ENCODE data around the gene HIGD1A.

HIGD1A gene

DNA sequence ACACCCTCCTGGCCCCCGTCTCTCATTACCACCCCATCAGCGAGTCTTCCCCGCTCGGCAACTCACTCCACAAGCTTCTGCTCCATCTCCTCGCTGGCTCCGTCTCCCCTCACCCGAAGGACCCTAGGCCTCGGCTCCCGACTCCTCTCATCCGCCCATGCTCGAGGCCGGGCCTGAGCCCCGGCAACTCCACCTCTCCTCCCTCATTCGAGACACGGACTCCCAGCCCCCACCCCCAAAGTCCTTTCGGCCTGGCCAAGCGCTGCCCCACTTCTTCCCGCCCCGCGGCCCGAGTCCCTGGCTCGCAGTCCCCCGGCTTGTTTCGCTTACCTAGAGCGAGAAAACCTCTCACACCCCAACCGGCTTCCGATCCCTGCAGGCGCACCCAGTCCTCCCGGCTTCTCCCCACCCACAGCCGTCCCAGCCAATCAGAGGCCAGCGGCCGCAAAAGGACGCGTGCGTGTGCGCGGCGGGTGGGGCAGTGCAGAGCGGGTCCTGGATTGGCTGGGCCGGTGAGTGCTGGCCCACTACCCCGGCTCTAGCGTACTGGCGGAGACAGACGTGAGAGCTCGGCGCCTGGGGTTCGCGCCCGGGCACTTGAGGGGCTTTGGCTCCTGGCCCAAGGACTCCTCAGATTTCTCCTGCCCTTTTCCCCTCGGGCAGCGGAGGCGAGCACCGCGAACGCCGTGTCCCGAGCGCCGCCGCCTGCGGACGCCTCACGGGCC, at the start of gene HIGD1A:
TSS of gene HIGD1A (minus strand) at position 385 of the 725 bp plus-strand sequence. CDS start 10,237 bp downstream, outside the sequence.
- no peaks in the 10 kb centered on the region for H3K9me3 ChIP-seq (ENCODE audit: control insufficient read depth, insufficient read depth, low read length)
- peaks cover 12% of the 10 kb centered on the region for H3K4me1 ChIP-seq (ENCODE audit: control insufficient read depth, insufficient read depth, low read length)
- H3K27me3 ChIP-seq (ENCODE audit: control insufficient read depth, insufficient read depth, low read length) = peaks cover 24% of the 10 kb centered on the region

DNA sequence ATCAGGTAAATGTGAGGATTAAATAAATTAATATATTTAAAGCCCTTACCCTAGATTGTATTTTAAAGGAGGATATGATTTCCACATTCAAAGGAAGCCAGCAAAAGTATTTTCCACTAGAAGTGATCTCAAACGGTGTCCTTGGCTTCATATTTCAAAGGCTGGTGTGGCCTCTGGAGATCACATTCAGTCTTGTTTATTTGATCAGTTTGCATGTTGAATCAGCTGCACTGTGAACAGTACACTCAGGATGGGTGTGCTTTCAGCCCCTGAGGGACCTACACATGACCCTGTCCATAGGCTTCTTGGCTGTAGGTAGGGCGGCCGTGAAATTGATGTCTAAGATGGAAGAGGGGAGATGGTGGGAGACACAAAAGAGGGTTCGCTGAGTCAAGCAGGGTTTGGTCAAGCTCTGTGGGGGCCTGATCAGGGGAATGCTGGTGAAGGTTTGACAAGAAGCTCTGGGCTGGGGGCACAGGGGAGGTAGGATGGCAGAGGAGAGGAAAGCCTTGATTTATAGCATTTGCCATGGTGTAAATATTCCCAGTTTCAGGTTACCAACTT, 49.5 kb upstream of the HIGD1A start:
- H3K4me3 ChIP-seq (ENCODE audit: low read depth, low read length) = no peak overlapping the region
- H3K4me1 ChIP-seq (ENCODE audit: control insufficient read depth, insufficient read depth, low read length) = no peaks in the 10 kb centered on the region
- no peak overlapping the region for H3K9ac ChIP-seq (ENCODE audit: low read depth, low read length)
- H3K27me3 ChIP-seq (ENCODE audit: control insufficient read depth, insufficient read depth, low read length) = no peaks in the 10 kb centered on the region
- H3K36me3 ChIP-seq (ENCODE audit: control insufficient read depth, insufficient read depth, low read length) = no peaks in the 10 kb centered on the region
- H3K9me3 ChIP-seq (ENCODE audit: control insufficient read depth, insufficient read depth, low read length) = no peaks in the 10 kb centered on the region

More for the DNA sequence above, at the start of gene HIGD1A:
- Histone ChIP-seq H3K9ac (ENCODE audit: low read depth, low read length) (peak within 1 kb of the TSS; percentile 89), H3K4me3 (ENCODE audit: low read depth, low read length) (peak within 1 kb of the TSS; percentile 94), H3K36me3 (ENCODE audit: control insufficient read depth, insufficient read depth, low read length) (no peaks in the 10 kb centered on the region)

DNA sequence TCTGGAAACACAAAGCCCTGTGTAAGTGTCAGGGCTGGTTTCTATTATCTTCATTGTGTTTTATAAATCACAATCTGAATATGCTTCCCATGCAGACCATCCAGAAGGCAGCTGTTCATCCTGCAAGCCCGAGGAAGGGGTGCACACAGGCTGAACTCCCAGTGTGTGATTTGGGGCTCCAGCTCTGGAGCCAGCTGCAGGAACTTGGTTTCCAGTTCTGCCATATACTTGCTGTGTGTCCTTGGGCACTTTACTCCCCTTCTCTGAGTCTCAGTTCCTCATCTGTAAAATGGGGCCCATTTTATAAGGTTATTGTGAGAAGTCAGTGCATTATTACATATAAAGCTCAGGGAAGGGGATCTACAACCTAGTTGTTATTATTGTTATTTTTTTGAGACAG, 48.8 kb upstream of the HIGD1A start:
- Histone ChIP-seq H3K27me3 (ENCODE audit: control insufficient read depth, insufficient read depth, low read length) (no peaks in the 10 kb centered on the region), H3K4me3 (ENCODE audit: low read depth, low read length) (no peak overlapping the region), H3K36me3 (ENCODE audit: control insufficient read depth, insufficient read depth, low read length) (no peaks in the 10 kb centered on the region), H3K4me1 (ENCODE audit: control insufficient read depth, insufficient read depth, low read length) (no peaks in the 10 kb centered on the region), H3K9ac (ENCODE audit: low read depth, low read length) (no peak overlapping the region), H3K9me3 (ENCODE audit: control insufficient read depth, insufficient read depth, low read length) (no peaks in the 10 kb centered on the region)

DNA sequence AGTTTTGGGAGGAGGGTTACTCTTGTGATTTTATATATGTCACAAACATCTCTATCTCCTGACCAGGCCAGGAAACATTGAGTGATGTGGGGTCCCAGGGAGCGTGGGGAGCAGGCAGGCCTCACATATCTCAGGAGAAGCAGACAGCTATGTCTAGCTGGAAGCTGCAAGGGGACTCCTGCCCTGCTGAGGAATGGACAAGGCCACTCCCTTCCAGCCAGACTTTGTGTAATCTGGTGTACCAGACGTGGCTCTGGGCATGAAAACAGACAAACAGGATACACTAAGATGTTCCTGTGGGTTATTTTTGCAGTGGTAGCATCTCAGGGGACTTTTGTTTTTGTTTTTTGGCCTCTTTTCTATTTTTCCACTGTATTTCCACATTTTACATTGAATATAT, 48.2 kb upstream of the HIGD1A start:
- H3K4me1 ChIP-seq (ENCODE audit: control insufficient read depth, insufficient read depth, low read length) = no peaks in the 10 kb centered on the region
- H3K9ac ChIP-seq (ENCODE audit: low read depth, low read length) = no peak overlapping the region
- no peaks in the 10 kb centered on the region for H3K36me3 ChIP-seq (ENCODE audit: control insufficient read depth, insufficient read depth, low read length)
- H3K27me3 ChIP-seq (ENCODE audit: control insufficient read depth, insufficient read depth, low read length) = no peaks in the 10 kb centered on the region
- no peak overlapping the region for H3K4me3 ChIP-seq (ENCODE audit: low read depth, low read length)
- H3K9me3 ChIP-seq (ENCODE audit: control insufficient read depth, insufficient read depth, low read length) = no peaks in the 10 kb centered on the region

DNA sequence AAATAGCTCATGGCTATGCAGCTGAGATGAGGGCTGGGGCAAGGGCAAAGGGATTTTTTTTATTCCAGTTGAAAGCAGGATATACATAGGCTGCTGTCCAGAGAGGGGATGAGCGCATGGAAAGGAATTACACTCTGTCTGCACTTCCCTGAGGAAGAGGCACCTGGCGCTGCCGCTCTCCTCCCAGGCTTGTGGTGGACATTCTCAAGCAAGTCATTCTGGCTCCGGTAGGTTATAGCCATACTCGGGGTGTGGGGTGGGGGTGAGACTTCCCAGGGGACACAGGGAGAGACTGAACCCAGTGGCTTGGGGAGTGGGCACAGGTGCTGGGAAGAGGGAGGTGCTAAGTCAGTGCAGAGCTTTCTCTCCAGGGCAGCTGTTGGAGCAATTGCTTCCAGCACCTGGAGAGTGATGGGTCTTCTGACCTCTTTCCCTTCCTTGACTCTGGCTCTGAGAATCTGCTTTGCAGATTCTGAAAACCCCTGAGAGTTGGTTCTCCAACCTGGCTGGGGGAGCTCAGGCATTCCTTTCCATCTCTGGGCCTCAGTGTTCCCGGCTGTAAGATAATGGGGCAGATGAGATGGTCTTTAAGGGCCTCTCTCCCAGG, 47.0 kb upstream of the HIGD1A start:
- H3K4me1 ChIP-seq (ENCODE audit: control insufficient read depth, insufficient read depth, low read length) = no peaks in the 10 kb centered on the region
- H3K4me3 ChIP-seq (ENCODE audit: low read depth, low read length) = no peak overlapping the region
- H3K27me3 ChIP-seq (ENCODE audit: control insufficient read depth, insufficient read depth, low read length) = no peaks in the 10 kb centered on the region
- H3K9ac ChIP-seq (ENCODE audit: low read depth, low read length) = no peak overlapping the region
- H3K36me3 ChIP-seq (ENCODE audit: control insufficient read depth, insufficient read depth, low read length) = no peaks in the 10 kb centered on the region
- H3K9me3 ChIP-seq (ENCODE audit: control insufficient read depth, insufficient read depth, low read length) = no peaks in the 10 kb centered on the region

DNA sequence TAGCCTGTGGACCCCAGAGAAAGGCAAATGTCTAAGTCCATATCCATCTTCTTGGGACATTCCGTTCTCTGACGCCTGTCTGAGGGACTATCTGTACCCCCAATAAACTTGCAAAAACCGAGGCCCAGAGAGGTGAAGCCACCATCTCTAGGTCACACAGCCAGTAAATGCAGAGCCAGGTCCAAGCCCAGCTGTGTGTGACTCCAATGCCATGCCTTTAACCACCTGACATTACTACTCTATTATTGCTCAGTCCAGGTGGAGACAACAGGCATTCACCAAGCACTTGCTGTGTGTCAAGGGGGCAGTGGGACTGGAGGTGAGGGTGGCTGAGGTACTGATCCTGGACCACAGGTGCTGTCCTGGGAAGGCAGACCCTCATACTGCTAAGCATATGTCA, 46.0 kb upstream of the HIGD1A start:
- no peaks in the 10 kb centered on the region for H3K27me3 ChIP-seq (ENCODE audit: control insufficient read depth, insufficient read depth, low read length)
- H3K9ac ChIP-seq (ENCODE audit: low read depth, low read length) = no peak overlapping the region
- H3K36me3 ChIP-seq (ENCODE audit: control insufficient read depth, insufficient read depth, low read length) = no peaks in the 10 kb centered on the region
- H3K9me3 ChIP-seq (ENCODE audit: control insufficient read depth, insufficient read depth, low read length) = no peaks in the 10 kb centered on the region
- H3K4me3 ChIP-seq (ENCODE audit: low read depth, low read length) = no peak overlapping the region
- no peaks in the 10 kb centered on the region for H3K4me1 ChIP-seq (ENCODE audit: control insufficient read depth, insufficient read depth, low read length)

DNA sequence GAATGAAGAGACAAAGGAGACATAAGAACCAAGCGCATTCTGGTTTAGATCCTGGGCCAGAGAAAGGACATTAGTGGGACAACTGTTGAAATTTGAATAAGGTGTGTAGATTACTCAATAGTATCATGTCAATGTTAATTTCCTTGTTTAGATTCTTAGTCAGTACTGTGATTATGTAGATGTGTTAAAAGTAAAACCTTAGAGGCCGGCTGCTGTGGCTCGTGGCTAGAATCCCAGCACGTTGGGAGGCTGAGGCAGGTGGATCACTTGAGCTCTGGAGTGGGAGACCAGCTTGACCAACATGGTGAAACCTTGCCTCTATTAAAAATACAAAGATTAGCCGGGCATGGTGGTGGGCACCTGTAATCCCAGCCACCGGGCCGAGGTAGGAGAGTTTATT, 44.7 kb upstream of the HIGD1A start:
- Histone ChIP-seq H3K36me3 (ENCODE audit: control insufficient read depth, insufficient read depth, low read length) (no peaks in the 10 kb centered on the region), H3K4me1 (ENCODE audit: control insufficient read depth, insufficient read depth, low read length) (no peaks in the 10 kb centered on the region), H3K9me3 (ENCODE audit: control insufficient read depth, insufficient read depth, low read length) (no peaks in the 10 kb centered on the region), H3K4me3 (ENCODE audit: low read depth, low read length) (no peak overlapping the region), H3K9ac (ENCODE audit: low read depth, low read length) (no peak overlapping the region), H3K27me3 (ENCODE audit: control insufficient read depth, insufficient read depth, low read length) (no peaks in the 10 kb centered on the region)

DNA sequence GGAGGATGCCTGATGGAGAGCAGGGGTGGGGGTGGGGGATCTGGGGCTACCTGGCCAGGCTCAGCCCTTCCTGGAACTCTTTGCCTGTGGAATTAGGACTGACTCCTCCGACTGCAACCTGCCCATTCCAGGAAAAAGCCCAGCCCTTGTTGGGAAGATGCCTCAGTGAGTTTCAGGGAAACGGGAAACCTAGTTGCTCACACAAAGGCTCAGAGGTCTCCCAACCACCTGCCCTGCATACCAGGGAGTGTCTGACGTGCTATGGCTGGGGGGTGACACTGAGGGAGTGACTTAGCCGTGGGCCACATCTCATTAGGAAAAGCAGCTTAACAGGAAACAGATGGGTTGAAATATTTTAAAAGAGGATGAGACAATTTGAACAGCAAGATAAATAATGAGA, 43.4 kb upstream of the HIGD1A start:
- Histone ChIP-seq H3K27me3 (ENCODE audit: control insufficient read depth, insufficient read depth, low read length) (no peaks in the 10 kb centered on the region), H3K4me1 (ENCODE audit: control insufficient read depth, insufficient read depth, low read length) (no peaks in the 10 kb centered on the region), H3K9ac (ENCODE audit: low read depth, low read length) (no peak overlapping the region), H3K36me3 (ENCODE audit: control insufficient read depth, insufficient read depth, low read length) (no peaks in the 10 kb centered on the region), H3K4me3 (ENCODE audit: low read depth, low read length) (no peak overlapping the region), H3K9me3 (ENCODE audit: control insufficient read depth, insufficient read depth, low read length) (no peaks in the 10 kb centered on the region)

DNA sequence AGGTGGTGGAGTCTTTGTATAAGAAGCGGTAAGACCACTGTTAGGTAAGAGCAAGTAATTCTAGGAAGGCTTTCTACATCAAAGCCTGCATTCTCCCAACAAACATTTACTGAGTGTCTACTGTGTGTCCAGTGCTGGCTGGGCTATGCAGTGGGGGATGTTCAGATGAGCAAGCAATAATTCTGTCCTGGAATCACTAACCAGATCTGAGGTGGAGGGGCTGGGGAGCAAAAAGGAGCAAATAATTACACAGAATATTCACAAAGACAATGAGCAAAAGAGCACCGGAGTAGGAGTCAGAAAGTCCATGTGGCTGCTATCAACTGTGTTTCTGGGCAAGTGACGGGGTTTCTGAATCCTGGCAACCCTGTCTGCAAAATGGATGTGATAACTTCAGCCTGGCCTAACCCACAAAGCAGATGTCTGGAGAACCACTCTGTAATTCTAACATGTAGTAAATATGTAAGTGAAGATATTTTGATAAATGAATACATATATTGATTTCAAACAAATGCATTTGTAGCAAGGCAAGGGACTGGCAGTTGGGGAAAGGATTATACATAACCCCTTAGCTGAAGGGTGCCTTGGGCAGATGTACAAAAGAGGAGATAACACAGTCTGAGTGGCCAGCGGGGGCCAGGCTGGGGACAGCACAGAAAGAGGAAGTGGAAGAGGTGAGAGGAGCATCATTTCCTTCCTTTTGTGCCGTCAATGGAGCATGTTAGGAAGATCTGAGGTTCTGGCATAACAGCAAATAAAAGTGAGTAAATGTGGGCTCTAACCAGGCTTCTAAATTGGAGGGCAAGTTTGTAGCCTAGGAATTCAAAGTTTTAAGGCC, 42.6 kb upstream of the HIGD1A start:
- H3K36me3 ChIP-seq (ENCODE audit: control insufficient read depth, insufficient read depth, low read length) = no peaks in the 10 kb centered on the region
- H3K9ac ChIP-seq (ENCODE audit: low read depth, low read length) = no peak overlapping the region
- no peak overlapping the region for H3K4me3 ChIP-seq (ENCODE audit: low read depth, low read length)
- no peaks in the 10 kb centered on the region for H3K4me1 ChIP-seq (ENCODE audit: control insufficient read depth, insufficient read depth, low read length)
- H3K9me3 ChIP-seq (ENCODE audit: control insufficient read depth, insufficient read depth, low read length) = no peaks in the 10 kb centered on the region
- no peaks in the 10 kb centered on the region for H3K27me3 ChIP-seq (ENCODE audit: control insufficient read depth, insufficient read depth, low read length)

DNA sequence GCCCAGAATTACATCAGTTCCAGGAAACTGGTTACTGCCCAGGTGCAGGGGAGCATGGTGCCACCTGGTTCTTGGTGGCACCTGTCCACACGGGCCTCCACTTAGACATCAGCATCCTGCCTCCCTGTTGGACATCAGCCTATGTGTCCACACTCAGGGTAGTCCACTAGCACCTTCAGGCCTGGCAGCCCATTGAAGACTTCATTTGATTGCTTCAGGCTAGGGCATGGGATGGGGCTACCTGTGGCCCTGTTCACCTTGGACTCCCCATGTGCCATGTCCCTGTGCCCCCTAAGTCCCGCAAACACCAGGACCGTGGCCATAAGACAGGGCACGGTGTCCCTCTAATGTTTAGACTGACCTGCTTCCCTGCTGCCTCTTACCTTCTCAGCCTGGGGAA, 40.5 kb upstream of the HIGD1A start:
- Histone ChIP-seq H3K4me3 (ENCODE audit: low read depth, low read length) (no peak overlapping the region), H3K4me1 (ENCODE audit: control insufficient read depth, insufficient read depth, low read length) (no peaks in the 10 kb centered on the region), H3K27me3 (ENCODE audit: control insufficient read depth, insufficient read depth, low read length) (no peaks in the 10 kb centered on the region), H3K9me3 (ENCODE audit: control insufficient read depth, insufficient read depth, low read length) (no peaks in the 10 kb centered on the region), H3K9ac (ENCODE audit: low read depth, low read length) (no peak overlapping the region), H3K36me3 (ENCODE audit: control insufficient read depth, insufficient read depth, low read length) (no peaks in the 10 kb centered on the region)

DNA sequence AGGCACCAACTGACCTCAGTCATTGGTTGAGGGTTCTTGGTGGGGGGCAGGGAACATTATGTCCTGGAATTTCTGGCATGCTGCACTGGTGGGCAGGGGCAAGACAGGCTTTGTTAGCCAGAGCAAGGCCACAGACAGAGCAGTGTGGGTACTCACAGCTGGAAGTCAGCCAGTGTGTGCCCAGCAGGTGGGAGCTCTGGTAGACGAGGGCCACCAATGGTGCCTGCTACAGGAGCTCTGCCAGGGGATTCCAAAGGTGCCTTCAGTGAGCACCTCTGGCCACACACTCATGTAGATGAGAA, 40.1 kb upstream of the HIGD1A start:
- H3K36me3 ChIP-seq (ENCODE audit: control insufficient read depth, insufficient read depth, low read length) = no peaks in the 10 kb centered on the region
- no peaks in the 10 kb centered on the region for H3K9me3 ChIP-seq (ENCODE audit: control insufficient read depth, insufficient read depth, low read length)
- no peaks in the 10 kb centered on the region for H3K4me1 ChIP-seq (ENCODE audit: control insufficient read depth, insufficient read depth, low read length)

More for the DNA sequence above, 40.1 kb upstream of the HIGD1A start:
- H3K27me3 ChIP-seq (ENCODE audit: control insufficient read depth, insufficient read depth, low read length) = no peaks in the 10 kb centered on the region
- H3K4me3 ChIP-seq (ENCODE audit: low read depth, low read length) = no peak overlapping the region
- H3K9ac ChIP-seq (ENCODE audit: low read depth, low read length) = no peak overlapping the region
